NCI-H1048 (cell line): Measurements from ENCODE around the gene MAP4K4.

Source experiments
- DNase-seq: peaks from one replicate; lab custom pipeline; 2025; lab: John Stamatoyannopoulos, UW

Gene MAP4K4

DNA sequence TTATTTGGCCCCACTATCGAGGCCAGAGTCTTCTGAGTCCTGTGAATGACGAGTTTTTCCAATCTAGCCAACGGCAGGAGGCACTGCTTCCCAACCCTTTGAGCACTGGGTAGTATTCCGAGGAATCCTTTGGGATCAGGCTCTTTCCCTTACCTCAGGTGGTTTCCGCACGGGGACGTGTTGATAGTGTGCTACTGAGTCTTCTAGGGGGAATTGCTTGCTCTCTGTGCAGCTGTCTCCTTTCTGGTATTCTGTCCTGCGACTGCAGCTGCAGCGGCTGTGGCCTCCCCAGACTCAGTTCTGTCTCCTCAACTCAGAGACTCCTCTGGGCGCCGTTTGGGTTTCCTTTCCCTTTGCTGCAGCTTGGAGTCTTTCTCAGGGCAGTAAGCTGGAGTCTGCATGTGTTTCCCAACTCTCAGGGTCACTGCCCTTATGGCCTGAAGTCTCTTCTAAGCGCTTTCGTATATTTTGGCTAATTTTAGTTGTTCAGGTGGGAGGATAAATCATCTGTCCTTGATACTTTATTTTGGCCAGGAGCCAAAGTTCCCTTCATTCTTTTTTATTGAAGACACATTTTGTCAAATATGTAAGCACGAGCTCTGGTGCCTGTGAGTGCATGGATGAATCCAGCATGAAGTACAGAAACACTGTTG is 118.4 kb downstream of the MAP4K4 start:
- no peak for DNase-seq

DNA sequence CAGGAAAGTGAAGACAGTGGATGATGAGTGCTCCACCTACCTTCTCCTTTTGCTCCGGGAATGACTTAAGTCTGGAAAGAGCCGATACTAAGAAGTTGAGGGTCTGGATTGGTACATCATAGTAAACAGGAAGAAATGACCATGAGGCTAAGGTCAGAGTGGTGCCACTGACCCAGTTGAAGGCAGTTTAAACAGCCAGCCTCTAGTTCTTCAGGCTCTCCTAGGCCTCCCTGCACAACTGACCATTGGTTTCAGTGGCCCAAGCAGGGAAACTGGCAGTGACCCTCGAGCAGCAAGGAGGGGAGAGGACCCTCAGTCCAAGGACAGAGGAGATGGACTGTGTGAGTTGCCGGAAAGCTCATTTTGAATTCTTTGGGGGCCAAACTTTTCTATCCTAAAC is 119.1 kb downstream of the MAP4K4 start:
- DNase-seq: no peak

DNA sequence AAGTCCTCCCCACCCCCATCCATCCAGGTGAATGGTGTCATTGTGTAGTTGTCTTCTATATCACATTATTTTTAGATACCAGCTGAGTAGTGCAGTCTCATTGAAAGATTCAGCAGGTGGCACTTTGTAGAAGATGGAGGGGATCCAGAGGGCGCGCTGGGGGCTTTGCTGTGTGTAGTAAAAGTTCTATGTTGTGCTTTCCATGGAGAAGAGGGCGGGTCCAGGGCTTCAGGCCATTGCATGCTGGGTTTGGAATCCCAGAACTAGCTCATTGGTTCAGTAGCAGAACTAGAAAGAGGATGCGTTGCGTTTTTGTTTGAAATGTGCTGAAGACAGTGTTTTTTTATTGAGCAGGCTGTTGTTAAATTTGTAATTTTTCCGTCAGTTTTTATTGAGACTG is 120.0 kb downstream of the MAP4K4 start:
- DNase-seq: no peak

DNA sequence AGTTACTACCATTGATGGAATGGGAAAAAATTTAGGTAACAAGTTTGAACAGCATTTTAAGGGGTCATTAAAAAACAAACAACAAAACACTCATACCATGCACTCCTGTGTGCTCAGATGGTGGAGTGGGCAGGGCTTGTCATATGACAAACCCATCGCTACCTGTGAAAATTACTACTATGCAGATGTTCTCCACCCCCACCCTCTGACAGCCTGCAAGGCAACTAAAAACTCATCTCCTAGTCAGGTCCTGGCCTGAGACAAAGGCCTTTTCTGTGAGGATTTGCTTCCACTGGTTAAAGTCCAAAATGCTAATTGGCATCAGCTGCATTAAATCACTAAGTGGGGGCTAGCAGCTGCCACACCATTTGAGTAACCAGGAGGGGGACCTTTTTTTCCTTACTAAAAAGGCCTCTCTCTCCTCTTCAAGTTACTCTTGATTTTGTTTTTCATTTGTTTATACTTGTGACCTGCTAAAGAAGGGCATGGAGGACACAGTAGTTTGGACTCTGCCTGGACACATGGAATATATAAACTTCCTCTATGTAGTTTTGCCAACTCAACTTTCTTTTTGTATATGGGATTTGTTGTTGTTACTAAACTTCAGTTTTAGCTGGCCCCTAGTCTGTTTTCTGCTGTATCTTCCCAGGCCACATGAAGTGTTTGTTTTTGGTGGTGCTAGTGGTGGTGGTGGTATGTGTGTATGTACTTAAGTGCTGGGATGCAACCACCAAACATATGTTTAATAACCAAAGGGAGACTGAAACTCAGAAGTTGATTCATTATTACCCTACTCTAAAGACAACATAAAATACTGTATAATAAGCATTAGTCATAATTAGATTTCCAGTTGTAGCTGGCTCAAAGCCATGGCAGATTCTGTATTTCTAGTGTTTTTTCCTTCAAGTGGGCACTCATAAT is 121.3 kb downstream of the MAP4K4 start:
- peak; percentile 36 for DNase-seq

DNA sequence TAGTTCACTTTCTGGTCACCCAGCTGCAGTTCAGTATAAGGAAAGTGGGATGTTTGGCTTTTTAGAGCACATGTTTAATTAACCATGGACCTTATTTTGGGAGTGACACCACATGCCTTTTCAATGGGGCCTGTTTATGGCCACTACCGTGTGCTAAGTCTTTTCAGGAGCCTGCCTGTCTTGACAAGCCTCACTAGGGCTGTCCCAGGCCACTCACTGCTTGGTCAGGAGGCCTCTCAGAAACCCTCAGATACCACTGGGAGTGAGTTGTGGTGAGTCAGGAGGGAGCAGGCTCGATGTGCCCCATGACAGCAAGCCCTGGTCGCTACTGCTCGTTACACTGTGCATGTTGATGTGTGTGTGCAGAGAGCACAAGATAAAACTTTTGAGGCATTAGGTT is 123.0 kb downstream of the MAP4K4 start:
- no peak for DNase-seq

DNA sequence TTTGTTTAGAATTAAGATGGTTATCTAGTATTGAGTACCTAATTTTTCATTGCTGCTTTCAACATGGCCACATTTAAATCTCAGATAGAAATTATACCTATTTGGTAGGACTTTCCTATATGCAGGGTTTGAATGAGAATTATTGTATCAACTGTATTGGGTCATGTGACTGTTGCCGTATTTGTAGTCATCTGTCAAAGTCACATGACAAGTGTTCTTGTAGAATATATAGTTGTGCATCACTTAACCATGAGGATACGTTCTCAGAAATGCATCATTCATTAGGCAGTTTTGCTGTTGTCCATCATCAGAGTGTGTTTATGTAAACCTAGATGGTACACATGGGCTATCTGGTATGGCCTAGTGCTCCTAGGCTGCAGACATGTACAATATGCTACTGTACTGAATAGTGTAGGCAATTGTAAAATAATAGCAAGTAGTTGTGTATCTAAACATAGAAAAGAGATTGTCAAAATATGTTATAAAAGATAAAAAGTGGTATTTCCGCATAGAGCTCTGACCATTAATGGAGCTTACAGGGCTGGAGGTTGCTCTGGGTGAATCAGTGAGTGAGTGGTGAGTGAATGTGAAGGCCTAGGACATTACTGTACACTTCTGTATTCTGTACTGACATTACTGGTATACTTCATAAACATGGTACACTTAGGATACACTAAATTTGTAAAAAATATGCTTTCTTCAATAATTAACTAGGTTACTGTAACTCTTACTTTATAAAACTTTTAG is 123.7 kb downstream of the MAP4K4 start:
- no peak for DNase-seq

DNA sequence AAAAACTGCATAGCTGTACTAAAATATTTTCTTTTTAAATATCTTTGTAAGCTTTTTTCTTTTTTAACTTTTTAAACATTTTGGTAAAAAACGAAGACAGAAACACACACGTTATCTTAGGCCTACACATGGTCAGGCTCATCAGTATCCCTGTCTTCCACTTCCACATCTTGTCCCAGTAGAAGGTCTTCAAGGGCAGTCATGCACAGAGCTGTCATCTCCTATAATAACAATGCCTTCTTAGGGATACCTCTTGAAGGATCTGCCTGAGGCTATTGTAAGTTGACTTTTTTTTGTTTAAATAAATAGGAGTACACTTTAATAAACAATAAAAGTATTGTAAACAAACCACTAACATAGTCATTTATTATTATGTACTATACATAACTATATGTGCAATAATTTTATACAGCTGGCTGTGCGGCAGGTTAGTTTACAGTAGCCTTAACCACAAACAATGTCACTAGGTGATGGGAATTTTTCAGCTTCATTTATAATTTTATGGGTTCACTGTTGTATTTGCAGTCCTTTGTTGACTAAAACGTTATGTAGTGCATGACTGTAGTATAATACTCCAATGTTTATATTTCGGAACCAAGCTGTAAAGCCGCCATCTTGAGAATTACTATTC is 124.4 kb downstream of the MAP4K4 start:
- DNase-seq: no peak

DNA sequence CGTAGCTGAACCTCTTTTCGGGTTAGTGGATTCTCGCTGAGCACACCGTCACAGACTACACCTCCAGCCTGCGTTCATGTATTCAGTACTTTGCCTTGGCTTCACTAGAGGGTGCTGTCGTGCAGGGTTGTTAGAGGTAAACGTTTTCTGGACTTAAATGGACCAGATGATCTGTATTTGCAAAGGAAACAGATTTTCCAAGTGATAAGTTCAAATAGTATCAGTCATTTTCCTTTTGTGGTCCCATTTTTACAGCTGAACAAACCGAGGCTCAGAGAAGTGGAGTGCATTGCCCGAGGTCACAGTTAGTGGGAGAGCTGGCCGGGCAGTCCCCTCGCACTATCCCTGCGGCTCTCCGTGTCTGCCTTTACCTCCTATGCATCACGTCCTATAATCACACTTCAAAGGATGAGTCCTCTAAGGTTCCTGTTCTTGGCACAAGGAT is 125.9 kb downstream of the MAP4K4 start:
- DNase-seq: no peak

DNA sequence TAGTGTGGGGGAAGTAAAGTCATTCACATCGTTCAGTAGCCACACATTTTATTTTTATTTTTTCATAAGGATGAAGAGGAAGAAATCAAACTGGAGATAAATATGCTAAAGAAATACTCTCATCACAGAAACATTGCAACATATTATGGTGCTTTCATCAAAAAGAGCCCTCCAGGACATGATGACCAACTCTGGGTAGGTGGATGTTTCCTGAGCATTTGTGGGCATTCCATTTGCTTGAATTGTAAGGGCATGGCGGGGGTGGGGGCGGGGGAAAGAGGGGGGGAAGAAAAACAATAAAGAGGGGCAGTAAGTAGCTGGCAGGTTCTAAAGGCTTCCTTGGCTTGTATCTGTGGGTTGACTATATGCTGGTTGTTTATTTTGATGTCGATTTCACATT is 126.4 kb downstream of the MAP4K4 start:
- DNase-seq: no peak

DNA sequence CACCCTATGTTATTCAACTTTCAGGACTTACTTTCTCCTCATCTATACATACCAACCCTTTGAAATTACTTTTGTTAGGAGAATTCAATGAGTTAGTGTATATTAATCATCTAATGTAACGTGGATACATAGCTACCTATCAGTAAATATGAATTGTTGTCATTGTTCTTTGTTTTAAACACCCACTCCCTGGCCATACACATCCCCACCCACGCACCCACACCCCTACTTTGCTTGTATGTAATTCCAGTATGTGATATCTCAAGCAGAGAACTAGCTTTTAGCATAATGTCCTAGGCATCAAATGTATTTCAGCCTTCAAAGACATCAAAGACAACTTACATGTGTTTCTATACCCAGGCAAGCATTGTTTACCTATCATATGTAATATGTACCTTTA is 129.2 kb downstream of the MAP4K4 start:
- no peak for DNase-seq

DNA sequence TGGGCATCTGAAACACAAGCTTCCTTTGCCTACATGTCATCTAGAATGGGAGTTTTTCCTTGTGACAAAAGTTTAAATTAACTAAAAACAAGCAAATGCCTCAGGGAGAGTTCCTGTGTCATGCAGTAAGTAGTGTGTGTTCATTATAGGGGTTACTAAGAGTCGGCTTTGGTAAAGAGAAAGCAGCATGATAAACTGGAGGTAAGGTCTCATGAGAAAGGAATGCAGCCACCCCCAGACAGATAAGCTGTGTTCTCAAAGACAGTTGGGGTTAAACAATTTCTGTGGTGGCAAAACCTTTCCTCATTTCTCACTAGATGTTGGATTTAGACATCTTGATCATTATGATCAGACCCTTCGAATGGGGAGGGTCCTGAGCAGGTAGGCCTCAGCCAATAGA is 129.7 kb downstream of the MAP4K4 start:
- DNase-seq: no peak

DNA sequence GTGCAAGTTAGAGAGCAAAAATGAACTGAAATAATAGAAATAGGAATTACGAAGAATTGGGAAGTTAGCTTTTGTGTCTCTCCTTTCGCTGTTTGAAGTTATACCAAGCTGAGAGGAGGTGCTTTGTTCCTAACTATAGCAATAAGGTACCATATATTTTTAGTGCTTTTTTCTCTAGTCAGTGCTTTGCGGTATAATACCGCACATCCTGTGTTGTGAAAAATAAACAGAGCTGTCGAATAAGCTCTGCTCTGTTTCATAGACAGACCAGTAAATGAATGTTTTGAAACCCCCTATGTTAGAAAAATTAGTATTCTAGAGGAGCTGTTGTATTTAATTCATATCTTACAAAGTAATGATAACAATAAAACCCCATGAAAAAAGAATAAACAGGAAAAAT is 130.8 kb downstream of the MAP4K4 start:
- DNase-seq: no peak

DNA sequence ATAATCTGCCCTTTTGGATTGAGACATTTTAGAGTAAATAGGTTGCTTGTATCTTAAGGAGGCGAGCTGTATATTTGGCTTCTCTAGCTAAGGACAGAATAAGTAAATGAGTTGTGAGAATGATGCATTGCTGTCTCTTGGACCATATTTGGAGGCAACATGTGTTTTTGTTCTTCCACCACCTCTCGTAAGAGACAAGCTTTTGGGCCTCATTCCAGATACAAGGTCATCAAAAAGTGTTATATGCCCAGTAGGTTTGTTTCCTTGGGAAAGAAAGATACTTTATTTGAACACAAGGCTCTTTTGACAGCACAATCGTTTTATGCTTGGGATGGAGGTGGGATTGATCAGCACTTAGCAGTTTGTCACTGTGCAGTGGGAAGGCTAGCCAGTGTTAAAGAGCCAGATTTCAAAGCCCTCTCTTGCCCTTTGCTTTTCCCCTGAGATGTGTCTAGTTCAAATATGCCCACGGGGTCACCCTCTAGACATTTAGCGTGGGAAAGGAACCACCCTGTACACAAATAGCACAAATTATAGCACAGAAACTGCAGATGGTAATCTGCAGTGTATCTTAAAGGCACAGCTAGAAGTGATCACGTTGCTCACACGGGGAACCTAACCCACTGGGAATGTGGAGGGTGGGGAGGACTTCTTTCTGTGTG is 131.3 kb downstream of the MAP4K4 start:
- no peak for DNase-seq

DNA sequence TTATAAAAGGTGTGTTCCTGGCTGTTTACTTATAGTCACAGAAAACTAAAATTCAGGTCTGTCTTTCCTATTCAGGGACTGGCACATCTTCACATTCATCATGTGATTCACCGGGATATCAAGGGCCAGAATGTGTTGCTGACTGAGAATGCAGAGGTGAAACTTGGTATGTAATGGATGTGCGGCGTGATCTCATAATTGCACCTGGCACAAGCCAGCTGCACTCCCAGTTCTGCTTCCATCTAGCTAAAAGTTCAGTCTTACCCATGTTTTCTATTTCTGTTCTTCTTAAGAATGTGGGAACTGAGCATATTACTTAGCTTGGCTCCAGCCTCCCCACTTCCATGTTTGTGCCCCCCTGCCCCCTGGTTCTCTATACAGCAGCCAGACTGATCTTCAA is 131.9 kb downstream of the MAP4K4 start:
- no peak for DNase-seq

DNA sequence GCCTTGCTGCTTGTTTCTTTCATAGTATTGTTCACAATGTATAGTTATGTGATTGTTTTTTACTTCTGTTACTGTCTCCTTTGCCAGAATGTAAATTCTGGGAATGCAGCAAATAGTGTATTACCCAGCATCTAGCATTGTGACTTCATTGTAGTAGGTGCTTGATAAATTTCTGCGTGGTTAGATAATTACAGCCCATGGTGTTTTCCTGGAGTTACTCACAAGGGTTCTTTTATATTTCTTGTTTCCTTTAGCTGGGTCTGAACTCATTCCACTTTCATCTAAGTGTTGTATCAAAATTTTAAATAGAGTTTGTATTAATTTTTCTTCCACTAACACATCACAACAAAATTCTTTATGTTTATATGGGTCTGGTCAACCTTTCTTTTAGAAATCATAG is 132.6 kb downstream of the MAP4K4 start:
- no peak for DNase-seq

DNA sequence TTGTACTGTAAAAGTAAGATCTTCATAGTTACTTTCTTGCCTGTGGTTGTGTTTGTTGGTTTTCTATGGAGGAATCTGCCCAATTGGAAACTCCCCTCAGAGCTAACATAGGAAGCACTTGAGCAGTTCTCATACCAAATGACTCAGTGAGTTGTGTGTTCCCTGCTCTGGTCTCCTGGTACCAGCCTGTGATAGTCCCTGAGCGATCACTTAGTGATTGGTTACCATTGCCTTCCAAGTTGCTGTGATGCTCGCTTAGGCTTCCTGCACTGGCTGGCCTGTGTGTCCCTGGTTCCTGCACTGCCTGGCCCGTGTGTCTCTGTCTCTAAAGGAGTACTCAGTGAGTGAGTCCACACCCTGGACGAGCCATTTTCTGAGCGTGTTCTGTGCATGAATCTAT is 133.0 kb downstream of the MAP4K4 start:
- no peak for DNase-seq

DNA sequence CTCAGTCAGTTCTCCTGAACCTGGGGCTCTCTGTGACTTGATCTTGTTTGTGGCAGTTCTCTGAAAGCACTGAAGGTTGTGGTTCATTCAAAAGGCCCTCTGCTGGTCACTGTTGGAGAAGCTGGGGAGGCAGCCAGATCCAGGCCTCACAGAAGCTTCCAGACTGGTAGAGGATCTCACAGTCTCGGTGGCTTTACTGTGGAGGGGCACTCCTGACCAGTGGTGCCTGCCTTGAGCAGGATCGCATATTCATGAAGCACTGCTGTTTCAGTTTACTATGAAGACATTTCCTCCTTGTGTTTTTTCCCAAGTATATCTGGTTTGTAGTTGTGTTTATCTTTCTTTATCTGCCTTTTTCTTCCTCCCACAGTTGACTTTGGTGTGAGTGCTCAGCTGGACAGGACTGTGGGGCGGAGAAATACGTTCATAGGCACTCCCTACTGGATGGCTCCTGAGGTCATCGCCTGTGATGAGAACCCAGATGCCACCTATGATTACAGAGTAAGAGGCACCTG is 133.9 kb downstream of the MAP4K4 start:
- DNase-seq: no peak

DNA sequence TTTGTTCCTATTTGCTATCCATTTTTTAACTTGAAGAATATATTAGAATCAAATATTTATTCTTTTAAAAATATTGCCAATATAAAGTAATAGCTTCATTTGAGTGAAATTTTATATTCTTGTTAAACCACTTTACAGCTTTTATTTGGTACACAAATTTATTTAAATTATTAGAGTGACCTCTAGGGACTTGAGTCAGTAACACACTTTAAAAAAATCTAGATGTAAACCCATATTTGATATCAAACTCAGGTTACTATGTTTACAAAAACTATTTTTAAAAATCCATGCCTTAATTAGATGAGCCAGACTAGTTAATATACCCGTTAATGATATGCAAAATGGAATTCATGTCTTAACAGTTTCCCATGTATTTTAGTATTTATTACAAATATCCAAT is 134.6 kb downstream of the MAP4K4 start:
- no peak for DNase-seq

DNA sequence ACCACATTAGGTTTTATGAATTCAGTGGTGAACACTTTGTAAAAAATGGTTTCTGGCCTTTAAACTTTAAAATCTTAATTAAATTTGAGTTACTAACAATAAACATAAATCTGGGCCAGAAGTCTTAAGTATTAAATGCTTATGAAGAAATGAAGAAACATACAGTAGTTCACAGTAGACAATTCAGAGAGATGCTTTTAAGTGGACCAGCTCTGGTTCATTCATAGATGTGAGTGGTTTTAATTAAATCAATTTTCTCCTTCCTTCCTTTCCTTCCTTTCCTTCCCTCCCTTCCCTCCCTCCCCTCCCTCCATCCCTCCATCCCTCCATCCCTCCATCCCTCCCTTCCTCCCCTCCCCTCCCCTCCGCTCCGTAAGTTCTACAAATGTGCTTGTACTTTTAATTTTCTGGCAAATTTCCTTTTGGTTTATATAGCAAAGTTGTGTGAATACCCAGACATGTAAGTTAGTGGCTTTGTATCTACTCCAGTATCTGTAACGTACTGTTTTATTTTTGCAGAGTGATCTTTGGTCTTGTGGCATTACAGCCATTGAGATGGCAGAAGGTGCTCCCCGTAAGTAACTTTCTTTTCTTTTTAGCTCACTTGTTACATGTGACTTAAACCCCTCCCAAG is 136.5 kb downstream of the MAP4K4 start:
- no peak for DNase-seq

DNA sequence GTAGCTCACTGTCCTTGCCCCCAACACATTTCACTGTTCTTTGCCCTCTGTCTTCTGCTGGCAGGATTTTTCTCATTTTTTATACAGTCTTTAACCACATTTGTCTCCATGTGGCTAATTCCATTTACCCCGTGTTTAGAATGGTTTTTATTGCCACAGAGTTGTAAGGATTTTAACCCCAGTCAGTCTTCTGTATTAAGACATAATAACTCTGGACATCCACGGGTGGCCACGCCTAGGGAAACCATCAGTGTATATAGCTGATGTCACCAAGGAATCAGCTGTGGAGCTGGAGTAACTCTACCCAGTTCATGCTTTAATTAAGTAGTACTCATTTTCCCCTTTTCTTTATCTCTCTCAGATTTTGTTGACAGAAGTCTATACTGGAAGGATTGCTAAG is 139.8 kb downstream of the MAP4K4 start:
- no peak for DNase-seq

DNA sequence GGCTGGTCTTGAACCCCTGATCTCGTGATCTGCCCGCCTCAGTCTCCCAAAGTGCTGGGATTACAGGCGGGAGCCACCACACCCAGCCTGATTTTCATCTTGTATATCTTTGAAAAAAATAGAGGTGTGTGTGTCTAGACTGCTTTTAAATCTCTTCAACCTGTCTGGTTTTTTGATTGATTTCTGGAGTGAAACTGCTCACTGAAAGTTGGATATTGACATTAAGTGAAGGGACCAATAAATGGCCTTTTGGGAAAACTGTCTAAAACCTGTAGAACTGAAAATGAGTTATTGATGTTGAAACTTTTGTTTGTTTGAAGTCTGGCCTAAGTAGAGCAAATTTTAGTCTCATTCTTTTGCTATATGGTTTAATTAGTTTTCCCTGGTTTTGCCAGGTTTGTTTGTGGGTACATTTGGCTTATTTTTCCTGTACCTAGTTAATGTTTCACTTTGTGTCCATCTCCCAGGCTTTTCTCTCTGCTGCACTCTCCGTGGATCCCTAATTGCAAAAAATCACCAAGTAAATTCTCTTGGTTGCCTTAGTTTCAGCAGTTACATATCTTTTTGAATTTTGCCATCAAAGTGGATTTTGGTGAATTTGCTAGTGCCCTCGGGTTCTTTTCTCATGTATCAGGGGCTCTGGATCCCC is 144.3 kb downstream of the MAP4K4 start:
- no peak for DNase-seq
